Adrenal gland (tissue), 12 donors: Measurements from ENCODE around the gene CALML3. TPM values are rescaled to one million over a fixed set of nuclear protein-coding genes. Genes with fewer than 3 reads are reported as not detected.

Experiments
- DNase-seq, 7 donors: peaks; one replicate each; pipeline ENCODE4 v3.0.0-alpha.2; 2019 to 2020
- H3K27ac ChIP-seq, 5 donors: fragments of 200-600 bp; sonication (generic) in 4 of 5; 1 replicate in 3 of 5; 2 replicates in 2 of 5; pipeline versions ENCODE4 v1.5.1 to v1.8.0; 2016 to 2020; ENCODE audit warnings: mild to moderate bottlenecking in 1 of 5
- H3K27me3 ChIP-seq: fragments of 200-600 bp; 2 replicates; pipeline ENCODE4 v1.8.0; 2021
- H3K36me3 ChIP-seq, 2 donors: fragments of 200-600 bp; replicated peaks in 1 of 2; 1 replicate in 1 of 2; 2 replicates in 1 of 2; pipeline versions ENCODE4 v1.5.1 to v1.8.0; 2018 to 2022
- H3K4me1 ChIP-seq, 2 donors: fragments of 200-600 bp; replicated peaks in 1 of 2; 1 replicate in 1 of 2; 2 replicates in 1 of 2; pipeline versions ENCODE4 v1.5.1 to v1.8.0; 2018 to 2021
- H3K4me3 ChIP-seq, 4 donors: fragments of 200-600 bp; sonication (generic) in 3 of 4; one replicate each; pipeline ENCODE4 v1.5.1; 2016 to 2018
- H3K9me3 ChIP-seq, 3 donors: fragments of 200-600 bp; sonication (generic) in 1 of 3; replicated peaks in 1 of 3; 1 replicate in 2 of 3; 2 replicates in 1 of 3; pipeline versions ENCODE4 v1.5.1 to v1.8.0; 2016 to 2021
- CTCF ChIP-seq, 6 experiments: fragments of 450-650 bp in 4 of 6; fragments of 200-600 bp in 2 of 6; sonication (generic) in 1 of 6; IDR thresholded peaks; 1 replicate in 5 of 6; 2 replicates in 1 of 6; pipeline versions ENCODE4 v1.5.1 to v1.8.0; 2016 to 2021; ENCODE audit warnings: antibody characterized with exemption in 6 of 6, mild to moderate bottlenecking in 2 of 6, moderate library complexity in 1 of 6
- POLR2A ChIP-seq, 2 donors: fragments of 450-650 bp; IDR thresholded peaks; one replicate each; pipeline ENCODE4 v1.6.1; 2017; ENCODE audit warnings: antibody characterized with exemption in 2 of 2, mild to moderate bottlenecking in 2 of 2, moderate library complexity in 1 of 2
- WGBS, 4 donors: extraction: QIAGEN DNeasy Blood & Tissue Kit in 2 of 4; methylation state at CpG; one replicate each; pipeline versions ENCODE4 v1.1.5 to v1.1.7; 2013 to 2017; 5-methylcytosine and 5-hydroxymethylcytosine counted together
- intact Hi-C, 2 donors: fragments of 100-400 bp; cut with DNase I; formaldehyde crosslinking; loops; one replicate each; pipeline versions ENCODE4 v1.14.1 to v1.15.0; 2022 to 2023
- polyA plus RNA-seq, 3 donors: library from polyadenylated mRNA; stranded (reverse); fragments of 200-250 nt in 2 of 3; fragments of 350-450 nt in 1 of 3; fragmentation: Illumina TruSeq in 1 of 3; extraction: RNeasy Lipid Tissue Mini Kit (QIAGEN cat#74804) in 1 of 3; gene quantifications; one replicate each; pipeline ENCODE4 v1.2.3, GENCODE V29; 2013 to 2014
- total RNA-seq, 9 donors: library from RNA; depleted of rRNA in 4 of 9; stranded (reverse); fragments of >200 nt in 4 of 9; fragments of 120-200 nt in 1 of 9; fragmentation: NEBNext Ultra II Directional in 1 of 9; extraction: Animal tissue kit (Norgen Biotek cat#: 25700) in 1 of 9; gene quantifications; one replicate each; pipeline versions ENCODE4 v1.1.0 to v1.2.4, GENCODE V29; 2013 to 2023
- donor health status: healthy with polysubstance abuse.
- donor health status: Bipolar disorder and iron deficiency.
- donor health status: DM: yes; HTN: yes; CAD: no.
- donor health status: DM: no; HTN: no; CAD: no.
- donor health status: DM: no; HTN: no; CAD: no.
- donor health status: DM: yes; HTN: yes; CAD: no.

The CALML3 gene
- total and polyA plus RNA-seq, 12 donors = 0.07 TPM; not detected in 11

GRCh38 chr10:5575144-5575481 is 50.4 kb downstream of the CALML3 start:
- 70 to 75% (median 72%) methylated on average over 9 of the region's 9 CpGs for WGBS, 4 donors
- no peaks in the 10 kb centered on the region for H3K36me3 ChIP-seq
- H3K4me3 ChIP-seq = no peak overlapping the region
- no peaks in the 10 kb centered on the region for H3K4me1 ChIP-seq
- no peaks in the 10 kb centered on the region for H3K9me3 ChIP-seq
- no peak for TF ChIP-seq POLR2A (IDR thresholded peaks at IDR 0.05)
- no peak for TF ChIP-seq CTCF (IDR thresholded peaks at IDR 0.05)
- H3K27ac ChIP-seq = peak overlapping the region in 1 of 5 donors; percentile 57
- no peaks in the 10 kb centered on the region for H3K27me3 ChIP-seq
- intact Hi-C loops = no loop called here
- DNase-seq = no peak

GRCh38 chr10:5575482-5576153 is 50.9 kb downstream of the CALML3 start:
- H3K27me3 ChIP-seq = no peaks in the 10 kb centered on the region
- no peak for DNase-seq
- intact Hi-C loops = no loop called here
- H3K4me1 ChIP-seq = no peaks in the 10 kb centered on the region
- H3K9me3 ChIP-seq = no peaks in the 10 kb centered on the region
- WGBS, 4 donors = 83 to 94% (median 89%) methylated on average over 16 to 23 of the region's 23 CpGs
- H3K36me3 ChIP-seq = no peaks in the 10 kb centered on the region
- H3K4me3 ChIP-seq = no peak overlapping the region
- TF ChIP-seq CTCF (IDR thresholded peaks at IDR 0.05) (no peak), POLR2A (IDR thresholded peaks at IDR 0.05) (no peak)
- H3K27ac ChIP-seq = peak overlapping the region in 1 of 5 donors; percentile 57

GRCh38 chr10:5576154-5576748 is 51.5 kb downstream of the CALML3 start:
- Histone ChIP-seq H3K9me3 (no peaks in the 10 kb centered on the region), H3K4me3 (no peak overlapping the region), H3K4me1 (no peaks in the 10 kb centered on the region), H3K36me3 (no peaks in the 10 kb centered on the region), H3K27ac (peak overlapping the region in 1 of 5 donors; percentile 57), H3K27me3 (no peaks in the 10 kb centered on the region)
- no peak for DNase-seq
- intact Hi-C loops = no loop called here
- TF ChIP-seq CTCF (IDR thresholded peaks at IDR 0.05) (no peak), POLR2A (IDR thresholded peaks at IDR 0.05) (no peak)
- WGBS, 4 donors = 82 to 95% (median 87%) methylated on average over 4 of the region's 4 CpGs

Other genes starting within 250 kb of the CALML3 start
- gene UCN3, start 160.0 kb upstream of the CALML3 start, total RNA-seq = under 1 TPM in 1 of 9 donors, not detected in 8; 0.55 TPM
- gene UCN3, start 160.0 kb upstream of the CALML3 start, polyA plus RNA-seq = 1 to 10 TPM in 1 of 3 donors, under 1 TPM in 2; 0.20 to 1.0 (median 0.20) TPM
- gene TUBAL3, start 120.1 kb upstream of the CALML3 start, total RNA-seq = not detected
- gene TUBAL3, start 120.1 kb upstream of the CALML3 start, polyA plus RNA-seq = not detected
- gene NET1, start 112.4 kb upstream of the CALML3 start, total RNA-seq = 10 to 100 TPM; 13.3 to 26.2 (median 21.3) TPM
- gene NET1, start 112.4 kb upstream of the CALML3 start, polyA plus RNA-seq = 10 to 100 TPM in 2 of 3 donors, 1 to 10 TPM in 1; 8.7 to 14.1 (median 12.4) TPM
- gene CALML5, start 25.4 kb upstream of the CALML3 start, total RNA-seq = not detected
- gene CALML5, start 25.4 kb upstream of the CALML3 start, polyA plus RNA-seq = not detected
- 10 to 100 TPM; 34.6 to 65.9 (median 48.9) TPM for gene ASB13, start 141.6 kb downstream of the CALML3 start, total RNA-seq
- gene ASB13, start 141.6 kb downstream of the CALML3 start, polyA plus RNA-seq = 10 to 100 TPM; 24.4 to 44.8 (median 39.1) TPM
- 100 to 1,000 TPM in 2 of 9 donors, 10 to 100 TPM in 7; 36.6 to 182 (median 53.3) TPM for gene TASOR2, start 159.9 kb downstream of the CALML3 start, total RNA-seq
- gene TASOR2, start 159.9 kb downstream of the CALML3 start, polyA plus RNA-seq = 10 to 100 TPM; 15.4 to 43.4 (median 32.2) TPM